Astrocyte (in vitro differentiated cells and primary cell): ENCODE results near the gene NRAP. TPM values are rescaled to one million over a fixed set of nuclear protein-coding genes. Genes with fewer than 3 reads are reported as not detected.

ENCODE experiments used
- DNase-seq: peaks from one replicate; pipeline ENCODE4 v3.0.0-alpha.2; 2010; ENCODE audit warnings: low read depth
- FAIRE-seq: peaks from 2 replicates; lab custom pipeline; 2011; peaks lifted over from hg19 to GRCh38; lab: Jason Lieb, UNC
- H2AFZ ChIP-seq: 2 replicates; pipeline ENCODE4 v1.6.0; 2012; ENCODE audit warnings: low read depth, low read length, inconsistent platforms
- H3K27ac ChIP-seq: 2 replicates; pipeline ENCODE4 v1.5.1; 2011; ENCODE audit warnings: low read depth, low read length, inconsistent platforms
- H3K27me3 ChIP-seq: 2 replicates; pipeline ENCODE4 v1.6.0; 2011; ENCODE audit warnings: low read length, inconsistent platforms; ENCODE audit not compliant: insufficient read depth
- H3K36me3 ChIP-seq: 2 replicates; pipeline ENCODE4 v1.5.1; 2011; ENCODE audit warnings: low read length, inconsistent platforms; ENCODE audit not compliant: insufficient read depth
- H3K4me1 ChIP-seq: 2 replicates; pipeline ENCODE4 v1.5.1; 2011; ENCODE audit warnings: low read length, inconsistent platforms; ENCODE audit not compliant: insufficient read depth
- H3K4me2 ChIP-seq: 2 replicates; pipeline ENCODE4 v1.6.0; 2012; ENCODE audit warnings: low read length, inconsistent platforms
- H3K4me3 ChIP-seq: 2 replicates; pipeline ENCODE4 v1.5.1; 2011; ENCODE audit warnings: low read depth, mild to moderate bottlenecking, low read length, inconsistent platforms; ENCODE audit not compliant: insufficient read depth
- H3K79me2 ChIP-seq: 2 replicates; pipeline ENCODE4 v1.6.0; 2012; ENCODE audit warnings: mild to moderate bottlenecking, low read length, inconsistent platforms; ENCODE audit not compliant: insufficient read depth
- H3K9ac ChIP-seq: 2 replicates; pipeline ENCODE4 v1.6.0; 2012; ENCODE audit warnings: mild to moderate bottlenecking, low read length, inconsistent platforms
- H3K9me3 ChIP-seq: 2 replicates; pipeline ENCODE4 v1.5.1; 2012; ENCODE audit warnings: low read depth, mild to moderate bottlenecking, low read length, inconsistent platforms; ENCODE audit not compliant: insufficient read depth
- H4K20me1 ChIP-seq: 2 replicates; pipeline ENCODE4 v1.6.0; 2012; ENCODE audit warnings: low read length, inconsistent platforms; ENCODE audit not compliant: insufficient read depth
- H3K27ac Mint-ChIP-seq: one replicate; pipeline ENCODE4 v1.8.0; 2021; ENCODE audit warnings: mild to moderate bottlenecking, mixed read lengths; ENCODE audit not compliant: unreplicated experiment
- H3K27me3 Mint-ChIP-seq: one replicate; pipeline ENCODE4 v1.8.0; 2021; ENCODE audit warnings: low read depth, mixed read lengths; ENCODE audit not compliant: unreplicated experiment
- H3K36me3 Mint-ChIP-seq: one replicate; pipeline ENCODE4 v1.8.0; 2021; ENCODE audit warnings: low read depth, mixed read lengths; ENCODE audit not compliant: unreplicated experiment
- H3K4me1 Mint-ChIP-seq: one replicate; pipeline ENCODE4 v1.8.0; 2021; ENCODE audit warnings: low read depth, mixed read lengths; ENCODE audit not compliant: unreplicated experiment
- H3K4me3 Mint-ChIP-seq: one replicate; pipeline ENCODE4 v1.8.0; 2021; ENCODE audit warnings: mild to moderate bottlenecking, moderate library complexity, mixed read lengths; ENCODE audit not compliant: unreplicated experiment
- H3K9me3 Mint-ChIP-seq: one replicate; pipeline ENCODE4 v1.8.0; 2021; ENCODE audit warnings: mild to moderate bottlenecking, mixed read lengths; ENCODE audit not compliant: unreplicated experiment
- EZH2 ChIP-seq: IDR thresholded peaks from 2 replicates; pipeline ENCODE4 v1.6.1; 2012; ENCODE audit warnings: mild to moderate bottlenecking, low read length, inconsistent platforms; ENCODE audit not compliant: insufficient read depth
- total RNA-seq: library from RNA; stranded (reverse); gene quantifications from 2 replicates; pipeline ENCODE4 v1.2.1, GENCODE V29; 2021
- TF ChIP-seq, protein P1 (sequence below): IDR thresholded peaks from 2 replicates; pipeline ENCODE4 v1.5.1; 2011; ENCODE audit warnings: low read depth, mild to moderate bottlenecking, inconsistent platforms, low read length, moderate library complexity; ENCODE audit not compliant: insufficient read depth

Gene NRAP
- total RNA-seq, 1 donor from 2014 or later, result not detected

DNA sequence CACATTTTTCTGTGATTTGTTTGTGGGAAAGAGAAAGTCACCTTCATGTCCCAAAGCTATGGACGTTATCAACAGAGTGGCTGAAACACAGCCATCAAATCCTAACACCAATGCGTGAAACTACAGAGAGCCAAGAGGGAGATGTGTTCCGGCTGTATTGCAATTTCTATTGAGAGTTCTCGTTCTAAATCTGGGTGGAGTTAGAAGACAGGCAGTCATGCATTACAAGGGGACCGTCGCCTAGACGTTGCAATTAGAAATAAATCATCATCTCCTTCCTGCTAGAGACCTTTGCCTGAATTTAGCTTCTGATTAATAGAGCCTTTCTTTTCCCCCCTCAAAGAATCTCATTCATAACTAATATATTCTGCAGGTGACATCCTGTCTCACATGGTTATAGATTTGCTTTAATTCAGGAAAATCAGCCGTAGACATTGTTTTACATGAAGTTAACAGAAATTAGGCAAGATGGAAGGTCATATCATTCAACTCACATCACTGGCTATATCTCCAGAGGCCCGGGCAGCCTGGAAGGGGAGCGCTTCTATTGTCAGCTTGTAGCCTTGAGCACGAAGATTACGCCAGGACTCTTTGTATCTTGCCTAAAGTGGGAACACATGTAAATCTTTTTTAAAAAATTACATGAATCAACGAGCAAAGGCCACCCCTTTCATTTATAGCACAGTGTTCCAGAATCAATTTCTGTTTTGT lies 58.4 kb downstream of the NRAP start:
- H3K4me3 Mint-ChIP-seq, result no peak overlapping the region
- no peaks in the 10 kb centered on the region for H3K4me1 Mint-ChIP-seq
- no peak overlapping the region for H3K27ac ChIP-seq
- H3K27ac Mint-ChIP-seq, result no peak overlapping the region
- H3K9ac ChIP-seq, result no peak overlapping the region
- no peaks in the 10 kb centered on the region for H3K36me3 Mint-ChIP-seq
- H3K36me3 ChIP-seq, result no peaks in the 10 kb centered on the region
- no peak overlapping the region for H3K4me2 ChIP-seq
- no peak for DNase-seq
- H3K9me3 ChIP-seq, result peaks cover 4% of the 10 kb centered on the region
- H4K20me1 ChIP-seq, result no peaks in the 10 kb centered on the region
- H3K9me3 Mint-ChIP-seq, result peaks cover 20% of the 10 kb centered on the region
- H3K79me2 ChIP-seq, result no peaks in the 10 kb centered on the region
- FAIRE-seq, result no peak
- H3K27me3 Mint-ChIP-seq, result peaks cover 20% of the 10 kb centered on the region
- H3K27me3 ChIP-seq, result peaks cover 7% of the 10 kb centered on the region
- no peak overlapping the region for H3K4me3 ChIP-seq
- H2AFZ ChIP-seq, result no peak overlapping the region
- TF ChIP-seq EZH2, result no peak
- TF ChIP-seq, protein P1, sequence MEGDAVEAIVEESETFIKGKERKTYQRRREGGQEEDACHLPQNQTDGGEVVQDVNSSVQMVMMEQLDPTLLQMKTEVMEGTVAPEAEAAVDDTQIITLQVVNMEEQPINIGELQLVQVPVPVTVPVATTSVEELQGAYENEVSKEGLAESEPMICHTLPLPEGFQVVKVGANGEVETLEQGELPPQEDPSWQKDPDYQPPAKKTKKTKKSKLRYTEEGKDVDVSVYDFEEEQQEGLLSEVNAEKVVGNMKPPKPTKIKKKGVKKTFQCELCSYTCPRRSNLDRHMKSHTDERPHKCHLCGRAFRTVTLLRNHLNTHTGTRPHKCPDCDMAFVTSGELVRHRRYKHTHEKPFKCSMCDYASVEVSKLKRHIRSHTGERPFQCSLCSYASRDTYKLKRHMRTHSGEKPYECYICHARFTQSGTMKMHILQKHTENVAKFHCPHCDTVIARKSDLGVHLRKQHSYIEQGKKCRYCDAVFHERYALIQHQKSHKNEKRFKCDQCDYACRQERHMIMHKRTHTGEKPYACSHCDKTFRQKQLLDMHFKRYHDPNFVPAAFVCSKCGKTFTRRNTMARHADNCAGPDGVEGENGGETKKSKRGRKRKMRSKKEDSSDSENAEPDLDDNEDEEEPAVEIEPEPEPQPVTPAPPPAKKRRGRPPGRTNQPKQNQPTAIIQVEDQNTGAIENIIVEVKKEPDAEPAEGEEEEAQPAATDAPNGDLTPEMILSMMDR, result no peak
- H3K4me1 ChIP-seq, result no peaks in the 10 kb centered on the region

DNA sequence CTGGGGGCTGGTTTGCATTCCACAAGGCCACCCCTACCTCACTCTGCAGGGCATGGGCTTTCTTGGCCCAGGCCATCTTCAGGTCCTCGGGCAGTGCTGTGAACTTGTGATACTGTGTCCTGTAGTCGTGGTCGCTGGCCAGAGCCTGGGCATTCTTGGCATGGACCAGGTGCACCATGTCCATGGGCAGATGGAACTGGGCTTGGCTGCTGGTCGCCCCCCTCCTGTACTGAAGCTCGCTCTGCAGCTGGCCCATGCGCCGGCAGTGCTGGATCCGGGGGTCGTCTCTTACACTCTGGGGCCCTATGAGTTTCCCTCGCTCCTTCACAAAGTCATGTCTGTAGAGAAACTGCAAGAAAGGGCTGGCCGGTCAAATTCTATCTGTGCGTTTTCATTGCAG lies 59.3 kb downstream of the NRAP start:
- no peaks in the 10 kb centered on the region for H3K4me1 Mint-ChIP-seq
- H3K27ac ChIP-seq, result no peak overlapping the region
- no peaks in the 10 kb centered on the region for H3K4me1 ChIP-seq
- H3K27ac Mint-ChIP-seq, result no peak overlapping the region
- H3K4me3 ChIP-seq, result no peak overlapping the region
- H3K9me3 Mint-ChIP-seq, result peaks cover 25% of the 10 kb centered on the region
- no peaks in the 10 kb centered on the region for H3K36me3 ChIP-seq
- no peak overlapping the region for H3K4me2 ChIP-seq
- no peaks in the 10 kb centered on the region for H3K36me3 Mint-ChIP-seq
- H3K27me3 Mint-ChIP-seq, result peaks cover 23% of the 10 kb centered on the region
- no peak overlapping the region for H2AFZ ChIP-seq
- H4K20me1 ChIP-seq, result no peaks in the 10 kb centered on the region
- DNase-seq (no peak), FAIRE-seq (no peak)
- H3K9me3 ChIP-seq, result peaks cover 6% of the 10 kb centered on the region
- TF ChIP-seq EZH2, result no peak
- TF ChIP-seq, protein P1, result no peak
- no peak overlapping the region for H3K4me3 Mint-ChIP-seq
- H3K79me2 ChIP-seq, result no peaks in the 10 kb centered on the region
- H3K27me3 ChIP-seq, result peaks cover 7% of the 10 kb centered on the region
- H3K9ac ChIP-seq, result no peak overlapping the region
